OCI-LY1 (cell line): ENCODE data around the gene GRM7.

Experiments
- H2AFZ ChIP-seq: fragments of 200-600 bp; sonication (generic), shearing (Covaris generic); 2 replicates; pipeline ENCODE4 v1.6.0; 2014; ENCODE audit warnings: antibody characterized with exemption, mild to moderate bottlenecking, low read length
- H3F3A ChIP-seq: fragments of 200-600 bp; sonication (generic), shearing (Covaris generic); 2 replicates; pipeline ENCODE4 v1.6.0; 2014; ENCODE audit warnings: mild to moderate bottlenecking, antibody characterized with exemption, low read length, moderate library complexity; ENCODE audit not compliant: insufficient read depth
- H3K27ac ChIP-seq: fragments of 200-600 bp; sonication (generic); 2 replicates; pipeline ENCODE4 v1.5.1; 2014; ENCODE audit warnings: low read length, mixed run types, mild to moderate bottlenecking, low read depth; ENCODE audit not compliant: poor library complexity, severe bottlenecking
- H3K27me3 ChIP-seq: fragments of 200-600 bp; sonication (generic); 2 replicates; pipeline ENCODE4 v1.6.0; 2014; ENCODE audit warnings: antibody characterized with exemption, mild to moderate bottlenecking, low read length, moderate library complexity; ENCODE audit not compliant: insufficient read depth
- H3K36me3 ChIP-seq: fragments of 200-600 bp; sonication (generic); 2 replicates; pipeline ENCODE4 v1.6.1; 2014; ENCODE audit warnings: mild to moderate bottlenecking, antibody characterized with exemption, low read length, moderate library complexity, mixed read lengths; ENCODE audit not compliant: insufficient read depth
- H3K4me1 ChIP-seq: fragments of 200-600 bp; sonication (generic); 2 replicates; pipeline ENCODE4 v1.5.1; 2014; ENCODE audit warnings: mild to moderate bottlenecking, low read length, moderate library complexity; ENCODE audit not compliant: insufficient read depth, severe bottlenecking
- H3K4me2 ChIP-seq: fragments of 200-600 bp; sonication (generic), shearing (Covaris generic); 2 replicates; pipeline ENCODE4 v1.6.1; 2014; ENCODE audit warnings: low read length
- H3K4me3 ChIP-seq: fragments of 200-600 bp; sonication (generic); 2 replicates; pipeline ENCODE4 v1.5.1; 2014; ENCODE audit warnings: low read length, low read depth, mild to moderate bottlenecking, mixed read lengths; ENCODE audit not compliant: poor library complexity, severe bottlenecking
- H3K79me2 ChIP-seq: fragments of 200-600 bp; shearing (Covaris generic); 2 replicates; pipeline ENCODE4 v1.6.1; 2016; ENCODE audit warnings: mixed run types, low read length, mixed read lengths; ENCODE audit not compliant: insufficient read depth
- H3K9ac ChIP-seq: fragments of 200-600 bp; sonication (generic), shearing (Covaris generic); 2 replicates; pipeline ENCODE4 v1.6.1; 2014; ENCODE audit warnings: mild to moderate bottlenecking, low read length, mixed read lengths
- H3K9me2 ChIP-seq: fragments of 200-600 bp; sonication (generic), shearing (Covaris generic); 2 replicates; pipeline ENCODE4 v1.6.1; 2014; ENCODE audit warnings: low read depth, mild to moderate bottlenecking, low read length, mixed read lengths
- H3K9me3 ChIP-seq: fragments of 200-600 bp; shearing (Covaris generic); 2 replicates; pipeline ENCODE4 v1.6.1; 2014; ENCODE audit warnings: low read length, mixed read lengths
- H4K20me1 ChIP-seq: fragments of 200-600 bp; sonication (generic), shearing (Covaris generic); 2 replicates; pipeline ENCODE4 v1.6.0; 2016; ENCODE audit warnings: mild to moderate bottlenecking, low read length; ENCODE audit not compliant: insufficient read depth
- CTCF ChIP-seq: fragments of 200-600 bp; sonication (generic), shearing (Covaris generic); IDR thresholded peaks from 2 replicates; pipeline ENCODE4 v1.5.1; 2017; ENCODE audit warnings: mild to moderate bottlenecking, antibody characterized with exemption, low read length, moderate library complexity, mixed read lengths
- EZH2 ChIP-seq: fragments of 200-600 bp; sonication (generic), shearing (Covaris generic); IDR thresholded peaks from 2 replicates; pipeline ENCODE4 v1.8.0; 2017; ENCODE audit warnings: borderline replicate concordance, mixed run types, mild to moderate bottlenecking, antibody characterized with exemption, low read length, moderate library complexity, mixed read lengths

The GRM7 gene

GRCh38 chr3:7160689-7161088, 299.8 kb downstream of the GRM7 start:
- Histone ChIP-seq H4K20me1 (no peaks in the 10 kb centered on the region), H2AFZ (no peak overlapping the region), H3K27me3 (no peaks in the 10 kb centered on the region), H3K27ac (no peak overlapping the region), H3K4me3 (no peak overlapping the region), H3K9ac (no peak overlapping the region), H3K79me2 (no peaks in the 10 kb centered on the region), H3F3A (no peaks in the 10 kb centered on the region), H3K36me3 (no peaks in the 10 kb centered on the region), H3K9me3 (no peaks in the 10 kb centered on the region), H3K4me1 (no peaks in the 10 kb centered on the region), H3K4me2 (no peak overlapping the region), H3K9me2 (no peaks in the 10 kb centered on the region)
- TF ChIP-seq CTCF (no peak), EZH2 (no peak)

GRCh38 chr3:7166460-7166859, 305.5 kb downstream of the GRM7 start:
- Histone ChIP-seq H3K4me1 (no peaks in the 10 kb centered on the region), H3F3A (no peaks in the 10 kb centered on the region), H3K9me2 (no peaks in the 10 kb centered on the region), H3K27me3 (no peaks in the 10 kb centered on the region), H3K36me3 (no peaks in the 10 kb centered on the region), H4K20me1 (no peaks in the 10 kb centered on the region), H2AFZ (no peak overlapping the region), H3K9ac (no peak overlapping the region), H3K27ac (no peak overlapping the region), H3K4me3 (no peak overlapping the region), H3K9me3 (no peaks in the 10 kb centered on the region), H3K79me2 (no peaks in the 10 kb centered on the region), H3K4me2 (no peak overlapping the region)
- TF ChIP-seq CTCF (no peak), EZH2 (no peak)

- Histone ChIP-seq H3K9me3 (no peaks in the 10 kb centered on the region), H3K9me2 (no peaks in the 10 kb centered on the region), H3K27ac (no peak overlapping the region), H3K27me3 (no peaks in the 10 kb centered on the region), H3K9ac (no peak overlapping the region), H3K4me1 (no peaks in the 10 kb centered on the region), H2AFZ (no peak overlapping the region), H3K4me3 (no peak overlapping the region), H3K36me3 (no peaks in the 10 kb centered on the region), H3F3A (no peaks in the 10 kb centered on the region), H3K4me2 (no peak overlapping the region), H4K20me1 (no peaks in the 10 kb centered on the region), H3K79me2 (no peaks in the 10 kb centered on the region)
- TF ChIP-seq CTCF, result no peak
Observed at GRCh38 chr3:7171493-7171892, 310.6 kb downstream of the GRM7 start.
